ENCODE results near the gene ZNF182. TPM values are rescaled to one million over a fixed set of nuclear protein-coding genes. Genes with fewer than 3 reads are reported as not detected.
A peak's percentile ranks its signal among the peaks of the same experiment; 100 is the strongest.
"Not testable (repeated sequence)": the region's sequence is repeated elsewhere in the genome, so short reads cannot be mapped to it uniquely, and the experiment has no call there.

The ZNF182 gene
- total and polyA plus RNA-seq, 4 experiments from 2014 or later: 2.9 to 13.3 (median 10.4) TPM

DNA sequence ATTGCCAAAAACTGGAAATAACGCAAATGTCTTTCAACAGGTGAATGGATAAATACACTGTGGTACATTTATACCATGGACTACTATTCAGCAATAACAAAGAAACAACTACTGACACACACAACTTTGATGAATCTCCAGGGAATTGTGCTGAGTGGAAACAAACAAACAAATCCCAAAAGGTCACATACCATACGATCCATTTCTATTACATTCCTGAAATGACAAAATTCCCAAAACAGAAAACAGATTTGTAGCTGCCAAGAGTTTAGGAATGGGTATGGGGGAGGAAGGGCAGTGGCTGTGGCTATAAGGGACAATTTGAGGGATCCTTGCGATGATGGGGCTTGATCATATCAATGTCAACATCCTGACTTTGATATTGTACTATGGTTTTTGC lies 2.5 kb downstream of the ZNF182 start:
- intact Hi-C loops (cut with micrococcal nuclease): loop anchor here (5.0 kb wide), 1 partner anchor 164 kb away; the partner anchor contains the start of gene ZNF81
- no peak for DNase-seq
- no peak overlapping the region for H3K4me3 ChIP-seq (ENCODE audit: low read length in 2 of 2)
- ChIA-PET POLR2A (ENCODE audit: partially characterized antibody) (no interaction called here), CTCF (ENCODE audit: partially characterized antibody) (no interaction called here)
- Mint-ChIP-seq H3K36me3 (peaks cover 5 to 31% of the 10 kb centered on the region in 2 donors), H3K27ac (peak overlapping the region in 3 of 7 donors; percentile 18 to 88 (median 44)), H3K4me1 (peaks cover 16 to 29% (median 22%) of the 10 kb centered on the region in 4 donors), H3K27me3 (no peaks in the 10 kb centered on the region), H3K4me3 (peak overlapping the region in 2 of 8 donors; percentile 4 to 52), H3K9me3 (no peaks in the 10 kb centered on the region)
- no peaks in the 10 kb centered on the region for H3K9me3 ChIP-seq (ENCODE audit: control insufficient read depth in 1 of 2, low read length in 2 of 2)
- H3K36me3 ChIP-seq (ENCODE audit: insufficient read depth, low read length): no peaks in the 10 kb centered on the region
- no peak overlapping the region for H3K27ac ChIP-seq (ENCODE audit: low read depth, low read length)
- peaks cover 20% of the 10 kb centered on the region for H3K4me1 ChIP-seq (ENCODE audit: insufficient read depth, low read length)
- H3K27me3 ChIP-seq (ENCODE audit: insufficient read depth, low read length): no peaks in the 10 kb centered on the region

DNA sequence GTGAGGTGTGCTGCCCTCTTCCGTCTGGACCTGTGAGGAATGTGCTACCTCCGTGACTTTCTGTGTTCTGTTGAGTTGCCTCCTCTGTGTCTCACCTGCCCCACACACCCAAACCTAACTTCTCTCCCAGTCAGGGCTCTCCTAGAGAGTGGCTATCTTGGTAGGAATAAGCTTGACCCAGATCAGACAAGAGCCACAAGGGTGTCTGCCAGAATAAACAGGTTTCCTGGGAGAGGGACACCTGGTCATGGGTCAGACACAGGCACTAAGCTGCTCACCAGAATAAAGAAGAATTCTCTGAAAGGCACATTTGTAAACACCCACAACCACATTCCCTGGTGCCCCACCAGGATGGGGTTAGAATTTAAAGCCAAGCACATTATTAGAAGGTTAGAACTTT lies 11.1 kb downstream of the ZNF182 start:
- intact Hi-C loops (cut with micrococcal nuclease): loop anchor here (5.0 kb wide), 1 partner anchor 35 kb away; no protein-coding TSS in a partner anchor
- DNase-seq: no peak
- POLR2A ChIA-PET (ENCODE audit: partially characterized antibody): no interaction called here
- CTCF ChIA-PET (ENCODE audit: partially characterized antibody): no interaction called here
- H3K9me3 Mint-ChIP-seq: peaks cover 0 to 2% (median 0%) of the 10 kb centered on the region in 8 donors
- Histone ChIP-seq H3K27ac (ENCODE audit: low read depth, low read length) (no peak overlapping the region), H3K27me3 (ENCODE audit: insufficient read depth, low read length) (no peaks in the 10 kb centered on the region), H3K9me3 (ENCODE audit: control insufficient read depth in 1 of 2, low read length in 2 of 2) (no peaks in the 10 kb centered on the region), H3K36me3 (ENCODE audit: insufficient read depth, low read length) (peaks cover 4% of the 10 kb centered on the region), H3K4me1 (ENCODE audit: insufficient read depth, low read length) (peaks cover 16% of the 10 kb centered on the region), H3K4me3 (ENCODE audit: low read length in 2 of 2) (no peak overlapping the region)
- H3K27ac Mint-ChIP-seq: peak overlapping the region in 6 of 7 donors; percentile 27 to 85 (median 62)
- peaks cover 34 to 43% of the 10 kb centered on the region in 2 donors for H3K36me3 Mint-ChIP-seq
- H3K27me3 Mint-ChIP-seq: no peaks in the 10 kb centered on the region
- H3K4me1 Mint-ChIP-seq: peaks cover 9 to 38% (median 20%) of the 10 kb centered on the region in 4 donors
- H3K4me3 Mint-ChIP-seq: no peak overlapping the region

DNA sequence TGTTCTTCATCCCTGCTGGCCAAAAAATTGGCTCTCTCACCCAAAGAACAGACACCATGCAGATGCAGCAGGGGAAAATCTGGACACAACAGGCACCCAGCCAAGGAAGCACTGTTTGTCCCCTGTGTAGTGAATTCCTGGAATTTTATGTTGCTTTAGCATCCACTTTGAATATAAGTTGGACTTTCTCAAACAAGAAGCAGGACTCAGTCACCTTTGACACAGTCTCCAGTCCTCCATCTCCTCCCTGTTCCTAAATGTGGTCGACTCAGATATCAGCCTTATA lies 11.8 kb downstream of the ZNF182 start:
- H3K4me1 ChIP-seq (ENCODE audit: insufficient read depth, low read length): peaks cover 16% of the 10 kb centered on the region
- CTCF ChIA-PET (ENCODE audit: partially characterized antibody): no interaction called here
- intact Hi-C loops (cut with micrococcal nuclease): loop anchor here (5.0 kb wide), 1 partner anchor 35 kb away; no protein-coding TSS in a partner anchor
- H3K4me3 Mint-ChIP-seq: peak overlapping the region in 3 of 8 donors; percentile 28 to 61 (median 30)
- H3K4me3 ChIP-seq (ENCODE audit: low read length in 2 of 2): no peak overlapping the region
- no peaks in the 10 kb centered on the region for H3K9me3 ChIP-seq (ENCODE audit: control insufficient read depth in 1 of 2, low read length in 2 of 2)
- POLR2A ChIA-PET (ENCODE audit: partially characterized antibody): no interaction called here
- H3K27me3 ChIP-seq (ENCODE audit: insufficient read depth, low read length): no peaks in the 10 kb centered on the region
- peaks cover 9% of the 10 kb centered on the region for H3K36me3 ChIP-seq (ENCODE audit: insufficient read depth, low read length)
- no peak for DNase-seq
- no peaks in the 10 kb centered on the region for H3K27me3 Mint-ChIP-seq
- H3K36me3 Mint-ChIP-seq: peaks cover 39 to 50% of the 10 kb centered on the region in 2 donors
- H3K4me1 Mint-ChIP-seq: peaks cover 9 to 38% (median 20%) of the 10 kb centered on the region in 4 donors
- H3K27ac ChIP-seq (ENCODE audit: low read depth, low read length): no peak overlapping the region
- H3K27ac Mint-ChIP-seq: peak overlapping the region in 3 of 7 donors; percentile 27 to 85 (median 80)
- H3K9me3 Mint-ChIP-seq: peaks cover 0 to 2% (median 0%) of the 10 kb centered on the region in 8 donors

DNA sequence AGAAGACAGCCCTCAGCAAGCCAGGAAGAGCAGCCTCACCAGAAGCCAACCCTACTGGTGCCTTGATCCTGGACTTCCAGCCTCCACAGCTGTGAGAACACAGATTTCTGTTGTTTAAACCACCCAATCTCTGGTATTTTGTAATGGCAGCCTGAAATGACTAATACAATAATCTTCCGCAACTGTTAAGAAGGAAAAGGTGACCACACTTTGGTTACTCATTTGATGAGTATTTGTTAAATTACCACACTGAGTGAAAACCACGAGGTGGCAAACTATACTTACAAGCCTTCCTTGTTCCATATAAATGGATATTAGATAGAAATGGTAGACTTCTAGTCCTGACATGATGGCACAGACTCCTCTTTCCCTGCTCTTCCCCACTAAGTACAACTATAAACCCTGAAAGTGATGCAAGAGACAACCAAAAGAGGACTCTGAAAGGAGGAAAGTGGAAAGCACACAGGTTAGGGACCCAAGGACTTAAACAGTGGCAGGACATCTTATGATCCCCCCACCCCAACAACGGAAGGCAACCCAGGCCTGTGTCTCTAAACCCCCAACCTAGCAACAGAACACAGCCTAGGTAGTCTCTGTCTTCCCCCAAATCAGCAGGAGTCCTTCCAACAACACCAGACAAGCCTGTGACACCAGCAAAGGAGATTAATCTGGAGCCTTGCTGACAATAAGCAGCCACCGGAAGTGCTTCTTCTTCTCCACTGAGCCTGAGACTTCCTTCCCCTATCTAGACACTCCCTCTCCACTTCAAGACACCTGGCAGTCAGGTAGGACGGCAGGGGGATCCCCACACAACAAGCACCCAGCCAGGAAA lies 12.3 kb downstream of the ZNF182 start:
- Histone ChIP-seq H3K9me3 (ENCODE audit: control insufficient read depth in 1 of 2, low read length in 2 of 2) (no peaks in the 10 kb centered on the region), H3K27ac (ENCODE audit: low read depth, low read length) (no peak overlapping the region), H3K27me3 (ENCODE audit: insufficient read depth, low read length) (no peaks in the 10 kb centered on the region), H3K4me3 (ENCODE audit: low read length in 2 of 2) (no peak overlapping the region), H3K36me3 (ENCODE audit: insufficient read depth, low read length) (peaks cover 9% of the 10 kb centered on the region), H3K4me1 (ENCODE audit: insufficient read depth, low read length) (peaks cover 16% of the 10 kb centered on the region)
- intact Hi-C loops (cut with micrococcal nuclease): loop anchor here (5.0 kb wide), 1 partner anchor 36 kb away; no protein-coding TSS in a partner anchor
- Mint-ChIP-seq H3K9me3 (peaks cover 0 to 2% (median 0%) of the 10 kb centered on the region in 8 donors), H3K4me3 (peak overlapping the region in 4 of 8 donors; percentile 17 to 61 (median 29)), H3K4me1 (peaks cover 9 to 38% (median 20%) of the 10 kb centered on the region in 4 donors), H3K36me3 (peaks cover 38 to 52% of the 10 kb centered on the region in 2 donors), H3K27me3 (no peaks in the 10 kb centered on the region), H3K27ac (peak overlapping the region in 4 of 7 donors; percentile 16 to 85 (median 54))
- ChIA-PET POLR2A (ENCODE audit: partially characterized antibody) (no interaction called here), CTCF (ENCODE audit: partially characterized antibody) (no interaction called here)
- DNase-seq: peak in 3 of 5 donors; percentile 3 to 35 (median 7)

DNA sequence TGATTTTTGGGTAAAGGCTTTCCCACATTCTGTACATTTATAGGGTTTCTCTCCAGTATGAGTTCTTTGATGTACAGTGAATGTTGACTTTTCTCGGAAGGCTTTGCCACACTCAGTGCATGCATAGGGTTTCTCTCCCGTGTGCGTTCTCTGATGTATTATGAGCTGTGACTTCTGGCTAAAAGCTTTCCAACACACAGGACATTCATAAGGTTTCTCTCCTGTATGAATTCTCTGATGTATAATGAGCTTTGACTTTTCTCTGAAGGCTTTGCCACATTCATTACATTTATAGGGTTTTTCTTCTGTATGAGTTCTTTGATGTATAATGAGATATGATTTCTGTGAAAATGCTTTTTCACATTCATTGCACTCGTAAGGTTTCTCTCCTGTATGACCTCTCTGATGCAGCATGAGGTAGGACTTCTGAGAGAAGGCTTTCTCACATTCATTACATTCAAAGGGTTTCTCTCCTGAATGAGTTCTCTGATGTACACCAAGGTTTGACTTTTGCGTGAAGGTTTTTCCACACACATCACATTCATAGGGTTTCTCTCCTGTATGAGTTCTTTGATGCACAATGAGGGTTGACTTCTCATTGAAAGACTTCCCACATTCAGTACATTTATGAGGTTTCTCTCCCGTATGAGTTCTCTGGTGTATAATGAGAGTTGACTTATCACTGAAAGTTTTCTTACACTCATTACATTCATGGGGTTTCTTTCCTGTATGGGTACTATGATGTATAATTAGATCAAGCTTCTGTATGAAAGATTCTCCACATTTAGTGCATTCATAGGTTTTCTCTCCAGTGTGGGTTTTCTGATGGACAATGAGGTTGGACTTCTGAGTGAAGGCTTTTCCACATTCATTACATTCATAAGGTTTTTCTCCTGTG lies 27.3 kb downstream of the ZNF182 start:
- peak overlapping the region in 1 of 7 donors; percentile 35 for H3K27ac Mint-ChIP-seq
- no peak overlapping the region for H3K4me3 Mint-ChIP-seq
- CTCF ChIA-PET (ENCODE audit: partially characterized antibody): no interaction called here
- H3K4me3 ChIP-seq (ENCODE audit: low read length in 2 of 2): no peak overlapping the region
- H3K27me3 ChIP-seq (ENCODE audit: insufficient read depth, low read length): no peaks in the 10 kb centered on the region
- H3K9me3 ChIP-seq (ENCODE audit: control insufficient read depth in 1 of 2, low read length in 2 of 2): peaks cover 4 to 35% of the 10 kb centered on the region in 2 donors
- H3K36me3 ChIP-seq (ENCODE audit: insufficient read depth, low read length): peaks cover 29% of the 10 kb centered on the region
- H3K4me1 Mint-ChIP-seq: no peaks in the 10 kb centered on the region
- peaks cover 0 to 85% (median 80%) of the 10 kb centered on the region in 8 donors for H3K9me3 Mint-ChIP-seq
- H3K27me3 Mint-ChIP-seq: no peaks in the 10 kb centered on the region
- intact Hi-C loops (cut with micrococcal nuclease): no loop called here
- H3K4me1 ChIP-seq (ENCODE audit: insufficient read depth, low read length): no peaks in the 10 kb centered on the region
- H3K36me3 Mint-ChIP-seq: peaks cover 43 to 69% of the 10 kb centered on the region in 2 donors
- no peak for DNase-seq
- no peak overlapping the region for H3K27ac ChIP-seq (ENCODE audit: low read depth, low read length)
- POLR2A ChIA-PET (ENCODE audit: partially characterized antibody): no interaction called here

DNA sequence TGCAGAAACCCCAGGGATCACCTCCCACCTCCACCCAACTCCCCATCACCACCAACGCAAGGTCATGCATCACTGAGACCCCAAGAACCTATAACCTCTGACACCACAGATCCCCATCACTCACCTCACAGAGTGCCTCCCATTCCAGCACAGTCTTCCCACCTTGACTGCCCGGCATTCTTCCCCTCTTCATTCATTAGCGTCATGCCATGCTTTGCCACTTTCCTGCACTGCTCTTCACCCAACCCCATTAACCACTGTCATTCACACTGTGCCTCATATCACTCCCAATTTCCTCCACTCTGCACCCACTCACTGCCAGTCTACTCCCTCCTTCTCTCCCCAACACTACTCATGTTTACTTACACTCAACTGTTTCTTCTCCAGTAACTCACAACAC lies 30.6 kb downstream of the ZNF182 start:
- CTCF ChIA-PET (ENCODE audit: partially characterized antibody): no interaction called here
- H3K27me3 ChIP-seq (ENCODE audit: insufficient read depth, low read length): no peaks in the 10 kb centered on the region
- no peaks in the 10 kb centered on the region for H3K27me3 Mint-ChIP-seq
- peak overlapping the region in 1 of 7 donors; percentile 61 for H3K27ac Mint-ChIP-seq
- H3K4me1 Mint-ChIP-seq: no peaks in the 10 kb centered on the region
- intact Hi-C loops (cut with micrococcal nuclease): no loop called here
- no peak overlapping the region for H3K4me3 ChIP-seq (ENCODE audit: low read length in 2 of 2)
- no peaks in the 10 kb centered on the region for H3K4me1 ChIP-seq (ENCODE audit: insufficient read depth, low read length)
- no peak overlapping the region for H3K4me3 Mint-ChIP-seq
- H3K36me3 Mint-ChIP-seq: peaks cover 26 to 38% of the 10 kb centered on the region in 2 donors
- POLR2A ChIA-PET (ENCODE audit: partially characterized antibody): no interaction called here
- no peak for DNase-seq
- peaks cover 10% of the 10 kb centered on the region for H3K36me3 ChIP-seq (ENCODE audit: insufficient read depth, low read length)
- peaks cover 4 to 32% of the 10 kb centered on the region in 2 donors for H3K9me3 ChIP-seq (ENCODE audit: control insufficient read depth in 1 of 2, low read length in 2 of 2)
- no peak overlapping the region for H3K27ac ChIP-seq (ENCODE audit: low read depth, low read length)
- H3K9me3 Mint-ChIP-seq: peaks cover 0 to 72% (median 67%) of the 10 kb centered on the region in 8 donors

DNA sequence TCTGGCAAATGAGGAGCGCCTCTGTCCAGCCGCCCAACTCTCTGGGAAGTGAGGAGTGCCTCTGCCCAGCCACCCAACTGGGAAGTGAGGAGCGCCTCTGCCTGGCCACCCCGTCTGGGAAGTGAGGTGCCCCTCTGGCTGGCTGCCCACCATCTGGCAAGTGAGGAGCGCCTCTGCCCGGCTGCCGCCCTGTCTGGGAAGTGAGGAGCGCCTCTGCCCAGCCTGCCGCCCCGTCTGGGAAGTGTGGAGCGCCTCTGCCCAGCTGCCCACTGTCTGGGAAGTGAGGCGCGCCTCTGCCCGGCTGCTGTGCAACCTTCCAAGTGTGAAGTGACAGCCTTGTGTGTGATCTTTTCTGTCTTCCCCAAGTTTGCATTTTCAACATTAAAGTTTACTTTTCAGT lies 38.3 kb downstream of the ZNF182 start:
- intact Hi-C loops (cut with micrococcal nuclease); H3K4me3 Mint-ChIP-seq: not testable (repeated sequence)
- H3K9me3 Mint-ChIP-seq: peaks cover 0 to 18% (median 11%) of the 10 kb centered on the region in 8 donors

More for the DNA sequence above, 38.3 kb downstream of the ZNF182 start:
- H3K4me1 Mint-ChIP-seq; H3K27ac Mint-ChIP-seq; H3K4me1 ChIP-seq (ENCODE audit: insufficient read depth, low read length); H3K27me3 ChIP-seq (ENCODE audit: insufficient read depth, low read length); POLR2A ChIA-PET (ENCODE audit: partially characterized antibody); H3K27ac ChIP-seq (ENCODE audit: low read depth, low read length); DNase-seq; H3K36me3 ChIP-seq (ENCODE audit: insufficient read depth, low read length); H3K27me3 Mint-ChIP-seq; H3K9me3 ChIP-seq (ENCODE audit: control insufficient read depth in 1 of 2, low read length in 2 of 2); CTCF ChIA-PET (ENCODE audit: partially characterized antibody); H3K4me3 ChIP-seq (ENCODE audit: low read length in 2 of 2); H3K36me3 Mint-ChIP-seq: not testable (repeated sequence)
